ENCODE data around the gene CYSLTR2.

Gene CYSLTR2, protein sequence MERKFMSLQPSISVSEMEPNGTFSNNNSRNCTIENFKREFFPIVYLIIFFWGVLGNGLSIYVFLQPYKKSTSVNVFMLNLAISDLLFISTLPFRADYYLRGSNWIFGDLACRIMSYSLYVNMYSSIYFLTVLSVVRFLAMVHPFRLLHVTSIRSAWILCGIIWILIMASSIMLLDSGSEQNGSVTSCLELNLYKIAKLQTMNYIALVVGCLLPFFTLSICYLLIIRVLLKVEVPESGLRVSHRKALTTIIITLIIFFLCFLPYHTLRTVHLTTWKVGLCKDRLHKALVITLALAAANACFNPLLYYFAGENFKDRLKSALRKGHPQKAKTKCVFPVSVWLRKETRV

GRCh38 chr13:48653472-48653939 lies at the start of gene CYSLTR2:
TSS of gene CYSLTR2 (plus strand) at chr13:48653929. CDS start at chr13:48706818, 52,889 bp downstream.
- DNase-seq, result peak; percentile 2

DNA sequence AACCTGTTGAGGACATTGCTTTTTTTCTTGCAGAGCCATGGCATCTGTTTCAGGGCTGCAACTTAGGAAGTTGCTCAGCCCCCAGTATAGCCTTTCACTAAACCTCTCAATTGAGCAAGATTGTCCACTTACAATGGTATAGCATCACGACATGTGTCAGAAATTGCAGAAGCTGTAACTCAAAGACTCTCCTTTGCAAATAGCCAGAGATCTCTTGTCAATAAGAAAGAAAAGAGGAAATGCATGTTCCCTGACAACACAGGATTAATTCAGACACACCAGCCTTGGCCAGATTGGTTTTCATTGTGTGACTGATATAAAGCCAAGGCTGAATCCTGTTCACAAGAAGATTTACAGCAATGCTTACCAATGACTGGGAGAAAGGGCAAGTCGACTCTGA lies 38.7 kb upstream of the CYSLTR2 start:
- no peak for DNase-seq

GRCh38 chr13:48618937-48619336 lies 34.8 kb upstream of the CYSLTR2 start:
- DNase-seq, result no peak

GRCh38 chr13:48621056-48621455 lies 32.7 kb upstream of the CYSLTR2 start:
- DNase-seq, result no peak

- no peak for DNase-seq
Measured at GRCh38 chr13:48624016-48624415, 29.7 kb upstream of the CYSLTR2 start.

DNA sequence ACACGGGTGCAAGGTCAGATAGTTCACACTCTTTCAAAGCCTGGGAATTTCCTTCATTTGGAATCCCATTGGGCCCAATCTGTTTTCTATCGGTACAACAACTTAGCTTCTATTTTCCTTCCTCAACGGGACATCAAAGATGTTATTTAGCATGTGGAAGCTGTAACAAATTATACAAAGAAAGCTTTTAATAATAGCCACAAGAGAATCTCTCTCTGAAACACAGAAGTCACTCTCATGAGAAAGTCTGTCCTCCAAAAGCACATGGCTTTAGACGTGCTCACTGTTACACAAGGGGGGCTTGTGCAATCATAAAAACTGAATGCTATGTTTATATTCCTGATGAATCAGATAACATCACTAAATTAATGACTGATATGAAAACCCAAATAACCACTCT lies 28.9 kb upstream of the CYSLTR2 start:
- no peak for DNase-seq

- DNase-seq, result no peak
Measured at GRCh38 chr13:48625413-48626076, 28.2 kb upstream of the CYSLTR2 start.

DNA sequence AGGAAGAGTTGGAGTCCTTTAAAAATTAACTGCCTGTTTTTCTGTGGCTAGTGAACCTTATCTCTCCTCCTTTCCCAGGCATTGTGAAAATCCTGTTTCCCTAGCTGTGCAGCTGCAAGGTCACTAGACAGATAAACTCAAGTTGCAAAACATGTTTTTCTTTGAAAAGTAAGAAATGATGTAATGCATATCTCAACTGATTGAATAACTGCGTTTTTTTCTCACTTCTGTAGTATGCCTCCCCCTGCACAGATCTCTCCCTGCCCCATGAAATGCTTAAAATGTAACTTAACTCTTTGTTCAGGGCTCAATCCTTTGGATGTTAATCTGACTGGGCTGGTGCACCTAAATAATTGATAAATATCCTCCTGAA lies 27.7 kb upstream of the CYSLTR2 start:
- no peak for DNase-seq

DNA sequence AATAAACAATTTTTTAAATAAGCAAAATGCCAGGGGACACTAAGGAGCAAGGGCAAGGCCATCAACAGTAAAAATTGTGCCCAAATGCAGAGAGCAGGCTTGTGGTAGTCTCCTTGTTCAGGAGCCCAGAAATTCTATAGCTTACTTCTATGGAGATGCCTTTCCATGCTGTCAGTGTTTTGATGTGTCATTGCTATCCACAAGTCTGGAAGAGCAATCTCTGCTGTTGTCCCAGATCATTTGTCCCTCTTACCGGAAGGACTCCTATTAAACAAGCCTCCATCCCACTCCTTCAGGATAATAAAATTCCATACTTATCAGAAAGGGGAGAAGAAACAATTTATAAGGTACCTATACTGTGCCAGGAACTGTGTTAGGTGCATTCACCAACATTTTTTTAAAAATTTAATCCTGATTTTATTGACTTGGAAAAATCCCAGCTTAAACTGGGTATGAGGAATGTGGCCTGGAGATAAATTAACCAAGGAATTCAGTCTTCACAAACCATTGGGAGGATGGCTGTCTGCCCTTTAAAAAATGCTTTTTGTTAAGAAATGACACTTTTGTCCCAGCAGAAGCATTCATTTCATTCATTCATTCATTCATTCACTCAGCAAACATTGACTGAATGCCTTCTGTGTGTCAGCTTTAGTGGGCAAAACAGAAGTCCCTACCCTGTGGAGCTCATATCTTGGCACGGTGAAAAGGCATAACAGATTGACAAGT lies 26.8 kb upstream of the CYSLTR2 start:
- no peak for DNase-seq

GRCh38 chr13:48629277-48629676 lies 24.5 kb upstream of the CYSLTR2 start:
- DNase-seq, result no peak

GRCh38 chr13:48630291-48630690 lies 23.4 kb upstream of the CYSLTR2 start:
- no peak for DNase-seq

- DNase-seq, result no peak
Measured at GRCh38 chr13:48630773-48631172, 23.0 kb upstream of the CYSLTR2 start.

DNA sequence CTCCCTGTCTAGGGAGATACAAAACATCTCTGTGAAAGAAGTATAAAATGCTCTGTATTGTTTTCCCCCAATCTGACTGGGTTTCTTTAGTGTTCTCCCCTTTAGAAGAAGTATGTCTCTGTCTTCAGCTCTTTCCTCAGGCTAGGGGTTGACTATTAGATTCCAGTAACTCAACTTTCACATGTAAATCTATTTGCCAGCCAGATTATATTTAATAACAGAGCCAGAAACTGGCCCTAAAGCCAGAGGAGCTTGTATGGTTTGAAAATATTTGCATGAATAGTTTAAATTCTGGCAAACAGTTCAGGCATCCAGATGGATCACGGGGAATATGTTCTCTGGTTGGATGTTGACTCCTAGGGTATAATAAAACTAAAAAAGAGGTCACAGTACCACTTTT lies 22.3 kb upstream of the CYSLTR2 start:
- DNase-seq, result no peak

DNA sequence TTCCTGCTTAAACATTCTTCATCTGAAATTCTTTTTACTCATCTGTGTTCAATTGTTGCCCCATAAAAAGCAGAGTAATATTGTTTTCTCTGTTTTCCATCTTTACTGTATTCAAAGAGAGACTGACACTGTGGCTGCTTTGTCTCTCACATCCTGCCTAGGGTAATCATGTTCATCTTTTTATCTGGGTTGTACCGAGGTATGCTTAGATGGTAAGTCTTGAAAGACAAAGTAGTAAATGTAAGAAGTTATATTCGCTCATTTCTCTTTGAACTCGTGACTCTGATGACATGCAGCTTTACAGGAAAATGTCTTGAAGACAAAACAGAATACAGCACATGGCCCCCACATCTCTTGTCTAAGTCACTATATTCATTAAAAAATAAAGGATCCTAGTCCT lies 20.0 kb upstream of the CYSLTR2 start:
- DNase-seq, result no peak

DNA sequence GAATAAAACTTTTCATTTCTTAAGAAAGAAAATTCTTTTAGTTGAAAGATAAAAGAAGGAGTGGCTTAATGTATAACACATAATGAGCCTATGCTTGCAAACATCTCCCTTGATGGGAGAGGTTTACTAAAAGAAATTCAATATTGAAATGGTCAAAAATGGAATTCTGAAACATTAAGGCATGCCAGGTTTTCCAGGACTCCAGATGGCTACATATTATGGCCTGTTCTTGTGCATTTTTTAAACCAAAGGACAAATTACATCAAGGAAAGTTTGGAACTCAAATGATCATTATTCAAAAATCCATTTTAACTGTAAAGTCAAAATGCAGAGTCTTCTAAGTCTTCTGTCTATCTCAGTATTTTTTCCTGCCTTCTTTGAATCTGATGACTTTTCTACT lies 19.1 kb upstream of the CYSLTR2 start:
- no peak for DNase-seq

DNA sequence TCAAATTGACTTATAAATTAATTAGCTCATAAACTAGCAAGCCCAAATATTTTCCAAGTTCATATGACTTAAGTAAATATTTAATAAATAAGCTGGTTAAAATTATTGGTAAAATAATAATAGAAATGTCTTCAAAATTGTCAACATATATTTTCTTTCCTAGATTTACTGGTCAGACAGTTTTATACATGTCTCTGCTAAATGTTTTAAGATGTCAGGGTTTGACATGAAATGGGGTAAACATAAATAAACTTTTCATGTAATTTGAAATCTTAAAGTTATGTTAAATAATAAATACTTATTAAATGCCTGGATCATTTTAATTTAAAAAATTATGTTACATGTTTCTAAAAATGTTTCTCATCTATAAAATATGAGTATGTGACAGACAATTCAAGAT lies 18.3 kb upstream of the CYSLTR2 start:
- no peak for DNase-seq

- DNase-seq, result no peak
Measured at GRCh38 chr13:48636550-48636949, 17.2 kb upstream of the CYSLTR2 start.

GRCh38 chr13:48637601-48638000 lies 16.1 kb upstream of the CYSLTR2 start:
- DNase-seq, result no peak

DNA sequence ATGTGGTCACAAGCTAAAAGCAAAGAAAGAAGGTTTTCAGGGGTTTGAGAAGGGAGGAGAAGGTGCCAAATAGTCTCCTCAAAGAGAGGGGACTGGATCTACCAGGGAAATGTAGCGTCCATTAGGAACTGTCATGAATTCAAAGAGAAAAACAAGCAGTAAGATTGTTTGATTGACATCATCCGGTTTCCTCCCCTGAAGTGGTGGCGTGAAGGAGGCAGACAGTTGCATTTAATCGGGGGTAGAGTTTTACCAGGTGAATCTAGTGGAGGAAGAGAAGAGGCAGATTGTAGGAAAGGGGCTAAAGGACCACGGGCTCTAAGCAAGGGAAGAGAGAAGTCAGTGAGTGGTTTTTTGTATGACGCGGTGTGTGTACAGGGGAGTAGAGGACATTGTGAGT lies 13.0 kb upstream of the CYSLTR2 start:
- DNase-seq, result no peak

DNA sequence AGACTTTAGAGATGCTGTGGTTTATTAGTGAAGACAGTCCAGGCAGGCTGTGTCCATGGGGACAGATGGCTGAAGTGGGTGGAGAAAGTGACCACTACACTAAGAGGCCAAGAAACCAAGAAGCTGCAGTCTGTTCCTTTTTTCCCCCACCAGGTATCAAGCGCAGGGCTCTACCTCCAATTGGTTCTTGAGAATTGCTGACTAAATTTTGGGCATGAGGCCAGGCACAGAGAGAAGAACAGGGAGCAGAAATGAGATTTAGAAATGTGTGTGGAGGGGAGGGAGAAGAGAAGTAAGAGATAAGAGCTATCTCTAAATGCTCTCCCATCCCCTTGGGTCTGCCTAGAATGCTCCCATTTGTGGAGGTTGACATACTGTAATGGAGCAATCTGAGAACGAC lies 12.3 kb upstream of the CYSLTR2 start:
- DNase-seq, result no peak

DNA sequence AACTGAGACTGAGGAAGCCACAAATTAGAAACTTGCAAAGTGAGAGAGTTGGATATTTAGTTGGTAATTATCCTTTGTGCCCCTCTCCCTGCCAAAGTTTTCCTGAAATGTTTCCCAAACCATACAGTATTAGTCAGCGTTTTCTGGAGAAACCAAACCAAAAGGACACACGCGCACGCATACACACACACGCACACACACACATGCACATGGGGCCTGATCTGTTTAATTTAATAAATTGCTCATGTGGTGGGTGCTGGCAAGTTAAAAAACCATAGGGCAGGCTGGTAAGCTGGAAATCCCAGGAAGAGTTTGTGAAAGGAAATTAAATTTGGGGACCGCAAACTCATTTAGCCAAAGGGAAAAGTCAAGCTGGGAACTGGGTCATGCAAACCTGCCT lies 11.7 kb upstream of the CYSLTR2 start:
- DNase-seq, result no peak

- DNase-seq, result no peak
Measured at GRCh38 chr13:48643159-48643558, 10.6 kb upstream of the CYSLTR2 start.

GRCh38 chr13:48644141-48644540 lies 9.6 kb upstream of the CYSLTR2 start:
- no peak for DNase-seq

- no peak for DNase-seq
Measured at GRCh38 chr13:48644951-48645350, 8.8 kb upstream of the CYSLTR2 start.

Measured in NCI-H1105 treated with DMSO at 0.1 percent for 48 hours (cell line).